ENCODE data around the gene PDZK1IP1. TPM values are rescaled to one million over a fixed set of nuclear protein-coding genes. Genes with fewer than 3 reads are reported as not detected.

PDZK1IP1 gene
- total RNA-seq = not detected in 2 replicates

GRCh38 chr1:47189844-47190508, at the start of gene PDZK1IP1:
TSS of gene PDZK1IP1 (minus strand) at chr1:47190036. CDS start at chr1:47189932, 104 bp downstream.

GRCh38 chr1:47232187-47232874, 42.5 kb upstream of the PDZK1IP1 start, which contains the start of gene TAL1:
TSS of gene TAL1 (minus strand) at chr1:47232225. CDS start at chr1:47225888, 6,337 bp downstream.

GRCh38 chr1:47137198-47137597, 52.6 kb downstream of the PDZK1IP1 start, which contains the start of gene CYP4A22:
TSS of gene CYP4A22 (plus strand) at chr1:47137441. CDS start at chr1:47137486, 45 bp downstream.

Other genes starting within 250 kb of the PDZK1IP1 start
- gene CYP4A11, start 248.6 kb downstream of the PDZK1IP1 start, total RNA-seq = not detected in 2 replicates
- gene CYP4X1, start 166.4 kb downstream of the PDZK1IP1 start, total RNA-seq = not detected in 2 replicates
- gene CYP4Z1, start 122.8 kb downstream of the PDZK1IP1 start, total RNA-seq = not detected in 2 replicates
- gene CYP4A22, start 52.6 kb downstream of the PDZK1IP1 start, total RNA-seq = not detected in 2 replicates
- gene TAL1, start 42.2 kb upstream of the PDZK1IP1 start, total RNA-seq = under 0.01 TPM in 1 of 2 replicates, not detected in the other
- 3.9 and 36.8 TPM in 2 replicates for gene STIL, start 124.1 kb upstream of the PDZK1IP1 start, total RNA-seq
- gene CMPK1, start 143.8 kb upstream of the PDZK1IP1 start, total RNA-seq = 63.0 and 103 TPM in 2 replicates
- gene FOXE3, start 226.2 kb upstream of the PDZK1IP1 start, total RNA-seq = not detected in 2 replicates
- gene FOXD2, start 248.0 kb upstream of the PDZK1IP1 start, total RNA-seq = 0.14 TPM in 1 of 2 replicates, not detected in the other

All from placental pericyte (primary cell).